Activated CD4-positive, alpha-beta T cell treated with anti-CD3 and anti-CD28 coated beads, Interleukin-2, amount 50 U/mL, for 16 hours (primary cell): Measurements from ENCODE around the gene L3HYPDH.

ENCODE experiments used
- DNase-seq: peaks from one replicate; pipeline ENCODE4 v3.0.0-alpha.2; 2020

The L3HYPDH gene

DNA sequence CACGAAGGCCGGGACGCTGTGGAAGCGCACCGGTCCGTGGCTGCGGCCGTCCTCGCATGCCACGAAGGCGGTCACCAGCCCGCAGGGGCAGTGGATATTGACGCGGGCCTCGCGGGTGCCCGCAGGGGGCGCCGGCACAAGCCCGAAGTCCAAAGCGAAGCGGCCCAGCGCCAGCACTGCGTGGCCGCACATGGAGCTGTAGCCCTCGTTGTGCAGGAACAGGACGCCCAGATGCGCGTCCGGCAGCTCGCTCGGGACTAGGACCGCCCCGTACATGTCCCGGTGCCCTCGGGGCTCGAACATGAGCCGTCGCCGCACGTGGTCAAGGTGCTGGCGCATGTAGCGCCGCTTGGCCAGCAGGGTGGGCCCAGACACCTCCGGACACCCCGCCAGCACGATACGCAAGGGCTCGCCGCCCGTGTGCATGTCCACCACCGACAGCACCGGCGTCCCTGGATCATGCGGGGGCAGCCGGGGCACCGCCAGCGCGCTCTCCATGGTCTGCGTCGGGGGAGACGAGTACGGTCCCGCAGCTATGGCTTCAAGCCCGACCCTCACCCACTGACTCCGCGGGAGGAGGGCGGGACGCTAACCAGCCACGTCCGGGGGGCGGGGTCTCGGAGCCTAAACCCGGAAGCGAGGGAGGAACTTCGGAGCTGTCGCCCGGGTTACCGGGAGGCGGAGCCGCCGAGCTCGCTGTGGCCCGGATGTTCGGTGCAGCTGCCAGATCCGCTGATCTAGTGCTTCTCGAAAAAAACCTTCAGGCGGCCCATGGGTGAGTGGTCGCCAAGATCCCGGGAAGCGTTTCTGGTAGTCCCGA is at the start of gene L3HYPDH, which contains the start of gene JKAMP:
TSS of gene L3HYPDH (minus strand) at position 590 of the 820 bp plus-strand sequence. CDS start at position 498, 92 bp downstream.
TSS of gene JKAMP (plus strand) at position 699 of the 820 bp plus-strand sequence. CDS start at position 772, 73 bp downstream.
- DNase-seq, result peak; percentile 97

DNA sequence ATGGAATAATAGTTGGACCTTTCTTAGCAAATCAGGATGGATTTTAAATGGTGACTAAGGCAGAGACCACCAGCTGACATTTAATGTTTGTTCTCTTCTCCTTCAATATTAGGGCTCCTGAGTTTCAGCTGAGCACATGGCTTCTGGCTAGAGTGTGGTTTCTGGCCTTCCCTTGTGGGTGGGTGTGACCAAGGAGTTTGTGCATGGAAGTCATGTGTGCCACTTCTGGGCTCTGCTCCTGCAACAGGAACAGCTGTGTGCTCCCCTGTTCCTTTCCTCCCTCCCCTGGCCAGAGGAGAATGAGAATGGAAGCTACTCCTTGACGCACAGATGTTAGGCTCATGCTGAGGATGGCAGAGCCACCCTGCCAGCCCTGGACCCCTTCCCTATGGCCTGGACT is 48.2 kb upstream of the L3HYPDH start:
- no peak for DNase-seq

DNA sequence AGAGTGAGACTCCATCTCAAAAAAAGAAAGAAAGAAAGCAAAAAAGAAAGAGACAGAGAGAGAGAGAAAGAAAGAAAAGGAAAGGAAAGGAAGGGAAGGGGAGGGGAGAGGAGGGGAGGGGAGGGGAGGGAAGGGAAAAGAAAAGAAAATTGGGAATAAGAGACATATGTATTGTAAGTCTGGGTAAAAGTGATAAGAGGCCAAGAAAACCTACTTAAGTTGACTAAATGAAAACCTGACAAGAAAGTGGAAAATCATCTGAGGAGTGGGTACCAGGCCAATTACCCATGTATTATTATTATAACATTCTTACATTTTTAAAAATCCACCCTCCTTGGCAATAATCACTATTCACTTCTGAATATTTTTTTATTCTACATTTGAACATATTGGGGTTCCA is 46.1 kb upstream of the L3HYPDH start:
- no peak for DNase-seq

DNA sequence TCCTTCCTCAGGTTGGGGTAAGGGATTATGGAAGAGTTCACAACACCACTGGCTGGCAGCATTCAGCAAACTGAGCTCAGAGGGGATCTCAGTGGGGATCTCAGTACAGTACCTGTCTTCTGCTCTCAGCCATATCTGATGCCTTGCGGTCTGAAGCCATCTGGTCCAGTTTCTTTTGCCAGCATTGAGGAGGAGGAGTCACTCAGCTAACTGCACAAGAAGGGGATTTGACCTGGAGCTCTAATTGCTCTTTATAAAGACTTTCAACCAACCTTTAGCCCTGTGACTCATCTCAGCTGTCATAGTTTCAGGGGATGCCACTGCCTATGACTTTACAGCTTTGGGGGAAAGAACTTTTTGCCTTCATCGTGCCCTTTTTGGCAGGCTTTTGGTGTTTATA is 45.0 kb upstream of the L3HYPDH start:
- DNase-seq, result no peak

DNA sequence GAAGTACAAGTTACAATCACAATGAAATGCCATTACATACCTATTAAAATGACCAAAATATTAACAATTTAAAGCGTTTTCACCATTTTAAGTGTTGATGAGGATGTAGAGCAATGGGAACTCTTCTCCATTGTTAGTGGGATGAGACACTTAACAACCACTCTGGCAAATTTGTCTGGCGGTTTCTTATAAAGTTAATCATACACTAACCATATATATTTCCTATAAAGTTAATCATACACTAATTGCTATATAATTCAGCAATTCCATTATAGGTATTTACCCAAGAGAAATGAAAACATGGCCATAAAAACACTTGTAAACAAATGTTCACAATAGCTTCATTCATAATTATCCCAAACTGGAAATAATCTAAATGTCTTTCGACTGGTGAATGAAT is 36.0 kb upstream of the L3HYPDH start:
- no peak for DNase-seq

DNA sequence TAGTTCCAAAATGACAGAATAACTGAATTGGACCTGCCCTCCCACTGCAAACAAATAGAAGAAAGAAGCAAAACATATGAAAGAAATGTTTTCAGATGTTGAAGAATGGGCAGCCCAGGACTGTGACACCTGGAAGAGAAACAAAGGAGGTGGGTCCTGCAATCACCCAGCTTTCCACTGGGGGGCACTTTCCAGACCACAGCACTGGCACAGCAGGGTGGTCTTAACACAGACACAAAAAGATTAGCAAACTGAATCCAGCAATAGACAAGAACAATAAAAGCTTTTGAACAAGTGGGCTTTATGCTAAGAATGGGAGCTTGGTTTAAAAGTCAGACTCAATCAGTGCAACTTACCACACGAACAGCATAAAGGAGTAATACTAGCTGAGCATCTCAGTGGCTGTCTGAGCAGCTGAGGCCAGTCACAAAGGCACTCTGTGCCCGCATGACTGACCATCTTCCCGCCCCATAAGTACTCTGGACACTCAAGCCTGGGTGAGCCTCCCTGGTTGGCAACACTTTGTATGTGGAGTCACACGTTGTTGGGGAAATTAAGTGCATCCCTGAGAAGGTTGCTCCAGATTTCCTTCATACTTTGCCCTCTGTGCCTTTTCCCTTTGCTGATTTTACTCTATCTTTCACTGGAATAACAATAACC is 27.8 kb upstream of the L3HYPDH start:
- DNase-seq, result no peak

DNA sequence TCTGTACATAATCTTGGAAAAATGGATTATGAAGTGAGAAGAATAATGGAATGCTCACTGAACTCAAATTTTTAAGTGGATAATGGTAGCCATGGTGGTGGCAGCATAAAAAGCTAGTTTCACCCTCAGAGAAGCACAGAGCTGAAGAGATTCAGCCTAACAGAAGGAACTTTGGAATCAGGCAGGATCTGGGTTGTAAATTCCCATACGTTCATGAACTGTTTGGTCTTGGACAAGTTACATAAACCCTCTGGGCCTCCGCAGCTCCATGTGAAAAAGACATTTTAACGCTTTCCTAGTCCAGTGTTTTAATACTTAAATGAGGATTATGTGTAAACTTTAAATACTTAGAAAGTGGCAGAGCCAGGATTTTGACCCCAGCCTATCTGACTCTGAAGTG is 26.8 kb upstream of the L3HYPDH start:
- no peak for DNase-seq

DNA sequence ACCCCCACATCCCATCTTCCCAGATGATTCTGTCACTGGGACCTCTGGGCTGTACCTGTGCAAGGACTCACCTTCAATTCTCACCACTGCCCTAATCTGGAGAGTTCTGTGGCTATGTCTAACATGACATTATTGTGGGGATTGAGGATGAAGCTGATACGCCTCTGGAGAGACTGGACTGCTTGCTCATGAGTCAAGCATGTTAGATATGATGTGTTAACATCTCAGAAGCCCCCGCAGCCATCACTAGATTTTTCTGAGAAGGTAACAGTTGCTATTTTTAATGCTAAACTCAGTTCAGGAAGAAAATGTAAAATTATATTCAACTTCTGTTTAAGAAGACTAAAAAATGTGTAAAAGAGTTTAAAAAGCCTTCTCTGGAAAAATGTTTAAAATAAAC is 25.8 kb upstream of the L3HYPDH start:
- no peak for DNase-seq

DNA sequence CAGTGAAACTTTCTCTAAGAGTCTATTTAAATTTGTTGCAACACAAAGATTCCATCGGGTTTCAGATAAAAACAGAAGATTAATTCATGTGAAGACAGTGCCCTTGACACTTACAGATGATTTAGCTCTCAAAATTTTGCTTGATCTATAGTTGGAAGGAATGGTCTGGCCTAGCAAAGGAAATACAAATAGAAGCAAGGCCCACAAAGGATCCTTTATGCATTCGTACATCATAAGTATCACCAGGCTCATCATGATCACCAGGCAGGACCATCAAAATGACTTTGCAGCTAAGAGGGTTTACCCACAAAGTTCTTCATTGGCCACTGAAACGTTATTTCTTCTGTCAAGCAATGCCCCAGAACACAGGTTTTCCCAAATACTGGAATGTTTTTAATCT is 24.9 kb upstream of the L3HYPDH start:
- DNase-seq, result no peak

DNA sequence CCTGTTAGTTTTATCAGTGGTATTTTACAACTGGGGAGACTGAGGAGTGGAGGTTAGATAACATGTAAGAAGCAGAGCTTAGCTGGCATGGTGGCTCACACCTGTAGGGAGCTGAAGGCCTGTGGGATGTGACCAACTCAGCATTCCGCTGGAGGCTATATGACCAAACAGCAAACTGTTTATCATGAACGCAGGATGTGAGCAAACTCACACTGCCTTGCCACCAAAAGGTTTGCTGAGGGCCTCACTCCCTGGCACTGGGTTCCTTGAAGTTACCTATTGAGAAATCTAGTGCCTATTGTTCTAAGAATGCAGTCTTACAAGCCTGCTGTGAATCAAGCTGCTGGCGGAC is 23.5 kb upstream of the L3HYPDH start:
- DNase-seq, result no peak

DNA sequence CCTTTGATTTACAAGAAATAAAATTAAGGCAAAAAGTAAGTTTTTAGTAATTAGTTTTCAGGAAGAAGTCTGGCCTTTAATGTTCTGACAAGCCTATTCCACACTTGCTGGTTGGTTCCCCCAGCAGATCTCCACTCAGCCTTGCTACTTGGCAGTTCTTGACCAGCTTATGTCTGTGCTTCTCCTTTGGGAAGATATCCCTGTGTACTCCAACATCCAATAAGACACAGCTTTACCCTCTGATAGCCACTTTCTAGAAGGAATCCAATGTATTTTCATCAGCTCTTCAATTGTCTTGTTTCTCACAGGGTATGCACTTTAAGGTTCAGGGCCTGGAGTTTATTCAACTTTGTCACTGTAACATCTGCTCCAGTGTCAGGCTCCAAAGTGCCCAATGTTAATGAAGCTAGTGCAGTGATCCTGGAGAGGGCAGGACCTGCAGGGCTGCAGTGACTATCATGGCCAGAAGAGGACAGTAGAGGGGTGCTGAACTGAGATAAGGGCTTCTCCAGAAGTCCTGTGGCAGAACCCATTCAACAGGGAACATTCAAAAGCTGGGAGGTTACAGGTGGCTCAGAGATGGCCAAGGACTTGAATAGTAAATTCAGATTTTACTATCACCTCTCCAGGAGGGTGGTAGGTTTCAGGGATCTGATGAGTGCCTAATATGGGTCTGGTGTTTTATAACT is 23.0 kb upstream of the L3HYPDH start:
- peak; percentile 59 for DNase-seq

DNA sequence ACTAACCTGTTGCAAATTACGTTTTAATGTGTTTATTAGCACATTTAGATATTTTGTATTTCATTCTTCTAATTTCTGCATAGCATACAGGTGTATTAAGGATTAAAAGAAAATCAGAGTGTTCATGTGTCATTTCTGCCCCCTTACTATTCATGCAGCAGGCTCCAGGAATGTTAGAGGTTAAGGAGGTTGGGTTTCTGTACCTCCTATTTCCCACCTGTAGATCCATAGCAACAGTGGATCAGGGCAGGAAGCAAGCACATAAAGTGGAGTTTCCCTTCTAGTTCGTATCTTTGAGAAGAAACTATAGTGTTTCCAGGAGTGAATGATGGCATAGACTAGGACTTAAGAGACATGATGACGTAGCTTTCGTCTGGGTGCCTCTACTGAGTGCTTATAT is 19.0 kb upstream of the L3HYPDH start:
- no peak for DNase-seq

DNA sequence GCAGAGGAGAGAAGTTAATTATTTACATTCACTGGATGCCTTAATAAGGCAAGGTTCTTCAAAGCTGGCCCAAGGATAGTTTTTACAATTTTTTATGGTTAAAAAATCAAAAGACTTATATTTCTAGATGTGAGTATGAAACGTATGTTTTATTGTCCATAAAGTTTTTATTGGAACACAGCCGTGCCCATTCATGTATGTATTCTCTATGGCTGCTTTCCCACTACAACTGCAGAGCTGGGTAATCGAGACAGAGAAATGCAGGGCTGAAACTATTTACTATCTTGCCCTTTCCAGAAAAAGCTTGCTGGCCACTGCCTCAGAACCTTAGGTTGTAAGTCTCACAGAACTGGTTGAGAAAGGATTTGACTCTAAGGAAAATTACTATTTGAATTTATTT is 16.5 kb upstream of the L3HYPDH start:
- DNase-seq, result no peak

DNA sequence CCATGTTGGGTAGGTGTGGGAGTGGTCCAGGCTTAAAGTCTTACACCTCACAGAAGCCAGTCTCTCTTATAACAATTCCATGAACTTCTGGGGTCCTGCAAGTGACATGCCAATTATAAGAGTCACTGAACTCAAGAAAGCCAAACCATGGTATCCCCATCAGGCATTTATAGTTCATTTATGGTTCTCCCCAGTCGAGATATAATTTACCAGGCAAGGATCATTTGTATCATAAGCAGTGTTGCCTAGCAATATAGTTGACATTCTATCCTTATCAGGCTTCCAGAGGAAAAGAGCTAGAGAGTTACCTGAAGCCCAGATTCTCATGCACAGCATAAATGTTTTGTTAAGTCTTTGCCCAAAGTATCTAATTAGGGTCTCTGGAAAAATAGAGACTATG is 8.2 kb upstream of the L3HYPDH start:
- no peak for DNase-seq

DNA sequence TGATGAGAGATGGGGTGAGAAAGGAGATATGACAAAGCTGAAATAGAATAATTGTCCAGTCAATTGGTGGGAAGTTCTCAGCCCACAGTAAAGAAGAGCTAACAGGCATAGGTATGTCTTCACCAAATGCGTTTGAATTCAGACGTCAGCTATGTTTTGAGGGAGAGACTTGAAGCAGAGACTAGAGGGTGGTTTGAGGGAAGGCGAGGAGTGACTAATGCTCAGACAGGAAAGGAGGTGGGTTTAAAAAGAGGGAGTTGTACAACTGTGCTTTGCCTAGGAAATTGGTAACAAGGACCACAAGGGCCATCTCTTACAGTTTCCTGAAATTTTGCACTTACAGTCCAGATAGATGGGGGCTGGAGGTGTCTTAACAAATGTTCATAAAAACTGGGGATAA is 6.5 kb upstream of the L3HYPDH start:
- no peak for DNase-seq

DNA sequence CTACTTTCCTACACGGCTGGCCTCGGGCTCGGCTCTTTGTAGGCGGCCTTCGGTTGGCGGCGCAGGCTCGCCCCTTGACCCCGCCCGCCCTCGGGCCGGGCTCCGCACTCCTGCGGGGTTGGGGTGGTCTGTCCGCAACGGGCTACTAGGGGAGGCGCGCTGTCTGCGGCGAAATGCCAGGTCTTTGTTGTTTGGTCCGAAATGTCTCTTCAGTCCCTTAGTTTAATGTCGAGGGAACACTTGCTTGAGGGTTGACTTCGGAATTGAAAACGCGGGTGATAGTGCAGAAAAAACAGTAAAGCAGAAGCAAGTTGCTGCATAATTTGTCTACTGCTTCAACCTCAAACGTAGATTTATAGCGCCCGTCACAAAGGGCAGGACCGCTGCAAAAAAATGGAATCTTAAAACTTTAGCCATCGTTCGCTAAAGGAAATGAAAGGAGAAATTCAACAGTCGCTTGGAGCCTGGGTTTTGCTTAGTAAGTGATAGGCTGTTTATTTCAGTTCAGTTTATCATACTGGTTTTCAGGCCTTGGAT is 499 bp upstream of the L3HYPDH start:
- DNase-seq, result no peak

DNA sequence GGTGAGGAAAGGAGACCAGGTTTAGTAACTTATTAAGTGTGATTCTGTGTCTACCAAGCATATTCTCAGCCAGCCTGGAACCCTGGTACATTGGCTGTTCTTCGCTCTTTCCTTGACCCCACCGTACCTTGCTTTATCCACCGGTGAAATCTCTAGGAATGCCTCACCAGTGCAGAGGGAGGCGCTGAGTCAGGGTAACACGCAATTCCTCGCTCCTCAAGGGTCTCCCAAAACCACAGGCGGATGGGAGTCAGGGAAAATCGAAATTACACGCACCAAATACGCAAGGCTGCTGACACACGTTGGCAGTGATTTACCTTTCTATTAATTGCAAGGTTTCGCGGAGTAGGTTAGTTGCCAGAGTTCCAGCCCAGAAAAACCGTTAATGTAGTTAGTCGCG is 845 bp downstream of the L3HYPDH start:
- DNase-seq, result no peak

DNA sequence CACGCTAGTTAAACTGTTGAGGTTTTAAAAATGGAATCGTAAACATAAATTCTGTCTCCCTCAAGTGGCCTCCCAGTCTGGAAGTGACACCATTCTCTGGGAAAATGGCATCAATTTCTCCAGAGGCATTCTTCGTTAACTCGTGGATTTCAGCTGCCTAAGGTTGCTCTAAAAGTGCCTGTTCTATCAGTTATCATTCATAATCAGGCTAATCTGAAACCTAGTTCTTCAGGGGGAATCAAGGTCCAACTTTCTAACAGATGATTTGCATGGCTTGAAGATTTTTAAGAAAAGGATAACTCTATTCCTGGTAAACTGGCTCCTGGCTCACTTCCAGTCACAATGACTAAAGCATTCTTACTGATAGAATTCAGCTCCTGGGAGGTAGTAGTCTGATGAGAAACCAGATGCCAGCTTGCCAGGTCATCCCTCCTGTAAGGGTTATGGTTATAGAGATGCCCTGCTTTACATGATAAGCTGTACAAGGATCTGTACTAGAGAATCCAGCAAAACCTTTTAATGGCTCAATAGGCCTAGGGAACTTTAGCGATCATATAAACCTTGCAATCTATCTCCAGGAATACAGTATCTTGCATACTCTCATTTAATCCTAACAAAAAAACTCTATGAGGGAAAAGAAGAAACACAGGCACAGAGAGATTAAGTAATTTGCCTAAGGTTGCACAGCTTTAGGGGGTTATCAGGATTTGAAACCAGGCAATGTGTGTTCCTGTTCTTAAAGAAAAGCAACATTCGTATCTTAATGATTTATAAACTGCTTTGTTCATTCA is 1.5 kb downstream of the L3HYPDH start:
- DNase-seq, result no peak

DNA sequence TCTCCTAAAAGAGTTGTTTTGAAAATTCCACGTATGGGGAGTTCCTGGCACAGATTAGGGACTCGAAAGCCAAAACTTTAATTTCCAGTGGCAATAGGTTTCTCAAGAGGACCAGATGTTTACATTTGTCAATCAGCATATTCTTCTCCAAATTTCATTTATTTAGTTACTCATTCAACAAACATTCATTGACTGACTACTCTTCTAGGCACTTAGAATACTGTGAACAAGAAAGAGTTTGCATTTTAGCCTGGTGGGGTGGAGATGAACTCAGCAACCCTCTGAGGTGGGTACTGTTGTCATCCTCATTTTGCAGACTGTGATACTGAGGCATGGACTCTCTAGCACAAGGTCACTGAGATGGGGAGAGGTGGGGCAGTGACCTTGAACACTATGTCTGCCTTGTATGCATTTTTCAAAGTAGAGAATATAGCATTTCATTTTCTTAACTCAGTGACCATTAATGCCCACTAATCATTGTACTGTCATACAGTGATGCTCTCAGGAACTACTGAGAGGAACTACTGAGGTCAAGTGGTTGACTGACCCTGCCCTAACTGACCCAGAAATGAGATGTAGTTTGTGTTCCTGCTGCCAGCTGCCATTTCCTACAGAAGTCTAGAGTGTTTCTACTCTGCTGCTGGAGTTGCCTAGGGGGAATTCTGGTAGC is 2.2 kb downstream of the L3HYPDH start:
- DNase-seq, result no peak

DNA sequence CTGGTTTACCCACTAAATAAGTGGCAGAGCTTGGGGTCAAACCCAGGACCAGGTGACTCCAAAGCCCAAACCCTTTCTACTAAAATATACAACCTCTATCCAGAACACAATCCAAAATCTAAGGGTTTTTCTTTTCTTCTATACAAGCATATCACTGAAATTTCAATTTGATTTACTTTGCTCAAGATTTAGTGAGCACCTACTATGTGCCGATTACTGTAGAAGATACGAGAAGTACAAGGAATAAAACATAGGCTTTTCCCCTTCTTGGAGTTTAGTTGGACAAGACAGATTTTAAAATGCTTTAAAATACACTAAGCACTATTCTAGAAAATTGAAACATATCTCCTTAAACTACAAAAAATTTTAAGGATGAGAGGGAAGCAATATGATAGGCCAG is 2.8 kb downstream of the L3HYPDH start:
- DNase-seq, result no peak

DNA sequence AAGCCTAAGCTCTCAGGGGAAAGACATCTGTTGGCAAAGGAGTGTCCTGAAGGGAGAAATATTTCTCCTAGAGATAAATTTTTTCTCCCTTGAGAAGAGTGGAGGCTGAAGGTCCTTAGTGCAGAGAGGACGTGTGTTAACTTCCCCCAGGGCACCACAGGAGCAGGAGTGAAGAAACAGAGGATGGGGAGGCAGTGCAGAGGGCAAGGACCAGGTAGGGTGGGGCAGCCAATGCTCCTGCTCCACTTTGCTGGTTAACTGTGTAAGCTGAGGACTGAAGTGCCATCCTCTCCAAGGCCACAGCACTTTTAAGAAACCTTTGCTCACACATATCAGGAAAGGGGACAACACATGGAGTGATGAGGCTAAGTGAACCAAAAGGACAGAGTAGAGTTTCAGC is 4.0 kb downstream of the L3HYPDH start:
- no peak for DNase-seq

DNA sequence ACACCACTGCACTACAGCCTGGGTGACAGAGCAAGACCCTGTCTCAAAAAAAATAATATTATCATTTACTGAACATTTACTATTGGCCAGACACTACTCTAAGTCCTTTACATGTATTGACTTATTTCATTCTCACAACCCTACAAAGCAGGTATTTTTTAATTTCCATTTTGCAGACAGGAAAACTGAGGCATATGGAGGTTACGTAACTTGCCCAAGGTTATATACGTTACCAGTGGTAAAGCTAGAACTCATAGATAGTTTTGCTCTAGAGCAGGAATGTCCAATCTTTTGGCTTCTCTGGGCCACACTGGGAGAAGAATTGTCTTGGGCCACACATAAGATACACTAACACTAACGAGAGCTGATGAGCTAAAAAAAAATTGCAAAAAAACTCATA is 5.7 kb downstream of the L3HYPDH start:
- no peak for DNase-seq
